ENCODE measurements around the gene GPX4.

GPX4 gene

GRCh38 chr19:1104311-1105007, 665 bp downstream of the GPX4 start:
- in situ Hi-C loops (cut with HindIII; ENCODE audit: low sequenced_read_pairs) = no loop called here
- DNase-seq (ENCODE audit: low read depth) = no peak
- TF ChIP-seq CTCF (IDR thresholded peaks at IDR 0.05; ENCODE audit: low read depth, low read length, missing control alignments) = no peak
- H3K4me3 ChIP-seq (ENCODE audit: low read depth, low read length) = peak overlapping the region; percentile 64

GRCh38 chr19:1105008-1105872, 1.4 kb downstream of the GPX4 start:
- peak overlapping the region; percentile 64 for H3K4me3 ChIP-seq (ENCODE audit: low read depth, low read length)
- in situ Hi-C loops (cut with HindIII; ENCODE audit: low sequenced_read_pairs) = no loop called here
- TF ChIP-seq CTCF (IDR thresholded peaks at IDR 0.05; ENCODE audit: low read depth, low read length, missing control alignments) = no peak
- DNase-seq (ENCODE audit: low read depth) = no peak

GRCh38 chr19:1105873-1106840, 2.4 kb downstream of the GPX4 start:
- in situ Hi-C loops (cut with HindIII; ENCODE audit: low sequenced_read_pairs) = no loop called here
- H3K4me3 ChIP-seq (ENCODE audit: low read depth, low read length) = no peak overlapping the region
- no peak for DNase-seq (ENCODE audit: low read depth)
- TF ChIP-seq CTCF (IDR thresholded peaks at IDR 0.05; ENCODE audit: low read depth, low read length, missing control alignments) = peak; percentile 3

- no peak for TF ChIP-seq CTCF (IDR thresholded peaks at IDR 0.05; ENCODE audit: low read depth, low read length, missing control alignments)
- no peak for DNase-seq (ENCODE audit: low read depth)
- H3K4me3 ChIP-seq (ENCODE audit: low read depth, low read length) = no peak overlapping the region
- in situ Hi-C loops (cut with HindIII; ENCODE audit: low sequenced_read_pairs) = no loop called here
These were observed 3.3 kb downstream of the GPX4 start for GRCh38 chr19:1106841-1107660.

- TF ChIP-seq CTCF (IDR thresholded peaks at IDR 0.05; ENCODE audit: low read depth, low read length, missing control alignments) = no peak
- no peak overlapping the region for H3K4me3 ChIP-seq (ENCODE audit: low read depth, low read length)
- in situ Hi-C loops (cut with HindIII; ENCODE audit: low sequenced_read_pairs) = no loop called here
- DNase-seq (ENCODE audit: low read depth) = no peak
These were observed 4.0 kb downstream of the GPX4 start for GRCh38 chr19:1107661-1108261.

All from astrocyte of the cerebellum (primary cell).